Measurements from ENCODE around the gene BRINP3.

DNA sequence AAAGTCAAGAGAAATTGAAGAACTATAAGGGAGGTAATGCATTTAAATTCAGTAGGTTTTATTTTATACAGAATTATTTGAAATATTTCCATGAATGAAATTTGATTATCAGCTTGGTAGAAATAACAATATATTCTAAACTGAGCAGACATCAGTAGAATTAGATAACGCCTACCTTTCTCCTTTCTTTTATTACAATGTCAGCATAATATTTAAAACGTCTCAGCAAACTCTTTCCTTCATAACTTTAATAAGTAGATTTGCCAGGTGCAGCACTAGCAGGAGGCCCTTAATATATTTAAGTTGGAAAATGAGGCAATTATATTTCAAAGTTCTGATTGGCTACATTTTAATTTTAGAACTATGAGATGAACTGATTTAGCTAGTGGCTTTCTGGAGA is 298.8 kb downstream of the BRINP3 start:
- TF ChIP-seq NR2C2 (CRISPR knock-in tag; IDR thresholded peaks at IDR 0.05; ENCODE audit: borderline replicate concordance) = no peak
- TF ChIP-seq, protein P1, sequence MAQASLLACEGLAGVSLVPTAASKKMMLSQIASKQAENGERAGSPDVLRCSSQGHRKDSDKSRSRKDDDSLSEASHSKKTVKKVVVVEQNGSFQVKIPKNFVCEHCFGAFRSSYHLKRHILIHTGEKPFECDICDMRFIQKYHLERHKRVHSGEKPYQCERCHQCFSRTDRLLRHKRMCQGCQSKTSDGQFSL (CRISPR knock-in tag; IDR thresholded peaks at IDR 0.05) = no peak
